GM19438 (cell line): ENCODE results near the gene SBF2.

Source experiments
- ATAC-seq: cut with Tn5 transposase; IDR thresholded peaks from one replicate; pipeline ENCODE4 v1.9.1; 2021; ENCODE audit warnings: low read depth; ENCODE audit not compliant: unreplicated experiment

The SBF2 gene

DNA sequence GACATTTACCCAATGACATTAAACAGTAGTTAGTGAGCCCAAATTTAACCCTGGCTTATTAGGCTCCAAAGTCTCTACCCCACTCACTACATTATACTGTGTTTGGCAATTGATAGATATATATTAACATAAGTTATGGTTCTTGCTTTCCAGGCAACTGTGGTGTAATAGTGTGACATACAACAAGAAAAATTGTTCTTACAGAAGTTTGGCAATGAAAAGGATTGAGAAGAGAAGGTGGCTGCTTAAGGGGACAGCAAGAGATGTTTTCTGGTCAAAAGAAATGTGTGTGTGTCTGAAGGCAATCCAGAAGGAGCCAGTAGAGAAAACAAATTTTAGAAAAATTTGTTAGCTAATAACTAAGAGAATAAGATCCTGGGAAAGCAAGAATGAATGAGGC lies 497.8 kb downstream of the SBF2 start:
- no peak for ATAC-seq

- no peak for ATAC-seq
These were observed 503.3 kb downstream of the SBF2 start for GRCh38 chr11:9790703-9791102.

- ATAC-seq: no peak
These were observed 504.1 kb downstream of the SBF2 start for GRCh38 chr11:9789910-9790309.

DNA sequence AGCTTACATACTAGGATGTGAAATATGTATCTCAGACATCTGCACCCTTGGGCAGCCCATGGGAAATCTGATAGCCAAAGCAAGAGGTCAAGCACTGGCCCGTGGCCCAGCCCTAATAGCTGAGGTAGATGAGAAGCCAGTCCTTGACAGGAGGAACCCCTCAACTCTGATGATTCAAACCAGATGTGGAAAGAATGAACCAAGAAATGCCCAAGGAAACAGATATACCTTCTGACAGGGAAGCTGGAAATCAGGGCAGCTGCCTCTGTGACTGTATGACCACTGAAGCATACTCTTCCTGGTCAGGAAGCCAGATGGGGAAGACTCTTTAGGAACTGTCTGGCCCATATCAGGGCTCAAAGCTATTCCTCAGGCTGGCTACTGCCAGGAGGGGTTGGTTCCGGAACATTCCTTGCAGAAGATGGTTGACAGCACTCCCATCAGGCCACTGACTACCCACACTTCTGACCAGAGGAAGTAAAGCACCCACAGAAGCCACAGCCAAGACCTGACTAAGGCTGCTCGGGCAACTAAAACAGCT lies 506.0 kb downstream of the SBF2 start:
- no peak for ATAC-seq

GRCh38 chr11:9787260-9787659 lies 506.8 kb downstream of the SBF2 start:
- ATAC-seq: no peak

DNA sequence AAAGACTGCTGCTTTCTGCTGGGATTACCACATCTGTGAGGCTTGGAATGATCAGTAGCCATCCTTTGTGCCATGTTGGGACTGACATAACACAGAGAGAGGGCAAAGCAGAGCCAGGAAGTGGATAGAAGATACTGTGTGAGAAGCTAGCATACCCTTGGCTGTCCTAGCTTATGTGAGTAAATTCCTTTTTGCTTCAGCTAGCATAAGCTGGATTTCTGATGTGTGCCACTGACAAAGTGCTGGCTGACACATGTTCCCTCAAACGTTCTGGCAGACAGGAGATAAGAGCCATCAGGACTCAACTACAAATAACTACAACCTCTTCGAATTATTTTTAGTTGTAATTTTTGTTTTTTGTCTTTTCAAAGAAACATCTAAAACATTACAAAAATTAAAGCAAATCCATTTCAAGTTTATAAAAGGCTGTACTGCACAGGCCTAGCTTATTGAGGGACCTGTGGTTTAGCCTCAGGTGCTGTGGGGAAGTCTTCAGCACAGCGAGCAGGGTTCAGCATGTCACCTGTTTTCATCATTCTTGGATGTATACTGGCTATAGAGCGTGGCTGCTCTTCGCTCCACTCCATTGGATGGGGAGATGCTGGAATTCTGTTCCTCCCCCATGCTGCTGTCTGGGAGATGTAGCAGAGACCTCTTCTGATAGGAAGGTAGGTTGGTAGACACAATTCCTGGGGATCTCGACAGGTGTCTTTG lies 509.3 kb downstream of the SBF2 start:
- ATAC-seq: no peak

GRCh38 chr11:9783986-9784385 lies 510.0 kb downstream of the SBF2 start:
- ATAC-seq: no peak

GRCh38 chr11:9780929-9781328 lies 513.1 kb downstream of the SBF2 start:
- ATAC-seq: no peak

GRCh38 chr11:9777525-9777924 lies 516.5 kb downstream of the SBF2 start:
- no peak for ATAC-seq

- ATAC-seq: no peak
These were observed 517.0 kb downstream of the SBF2 start for GRCh38 chr11:9777066-9777465.

GRCh38 chr11:9776203-9776602 lies 517.8 kb downstream of the SBF2 start:
- ATAC-seq: no peak

GRCh38 chr11:9775398-9775779 lies 518.6 kb downstream of the SBF2 start:
- no peak for ATAC-seq

GRCh38 chr11:9774591-9775397 lies 519.2 kb downstream of the SBF2 start:
- ATAC-seq: no peak

DNA sequence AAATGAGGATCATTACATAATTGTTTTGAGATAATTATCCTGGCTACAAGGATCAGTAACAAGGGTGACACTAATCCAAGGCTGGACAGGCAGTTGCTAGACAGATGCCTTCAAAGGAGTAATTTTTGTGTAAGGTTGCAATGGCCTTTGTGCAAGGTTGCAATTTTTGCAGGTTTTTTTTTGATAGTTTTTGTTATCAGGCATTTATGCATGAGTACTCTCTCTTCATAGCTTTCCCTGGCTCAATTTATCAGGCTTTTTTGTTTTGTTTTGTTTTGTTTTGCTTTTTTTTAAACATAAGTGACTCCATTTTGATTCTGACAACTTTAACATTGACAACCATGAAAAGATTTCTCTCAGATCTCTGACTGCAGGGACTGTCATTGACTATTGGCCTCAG lies 519.9 kb downstream of the SBF2 start:
- no peak for ATAC-seq

DNA sequence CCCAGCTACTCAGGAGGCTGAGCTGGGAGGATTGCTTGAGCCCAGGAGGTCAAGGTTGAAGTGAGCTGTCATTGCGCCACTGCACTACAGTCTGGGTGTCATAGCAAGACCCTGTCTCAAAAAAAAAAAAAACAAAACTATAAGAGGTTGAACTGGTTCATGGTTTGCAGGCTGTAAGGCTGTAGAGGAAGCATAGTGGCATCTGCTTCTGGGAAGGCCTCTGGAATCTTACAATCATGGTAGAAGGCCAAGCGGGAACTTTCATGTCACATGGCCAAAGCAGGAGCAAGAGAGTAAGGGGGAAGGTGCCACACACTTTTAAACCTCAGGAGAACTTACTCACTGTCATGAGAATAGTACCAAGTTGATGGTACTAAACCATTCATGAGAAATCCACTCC lies 520.5 kb downstream of the SBF2 start:
- no peak for ATAC-seq

GRCh38 chr11:9772218-9772617 lies 521.8 kb downstream of the SBF2 start:
- no peak for ATAC-seq

DNA sequence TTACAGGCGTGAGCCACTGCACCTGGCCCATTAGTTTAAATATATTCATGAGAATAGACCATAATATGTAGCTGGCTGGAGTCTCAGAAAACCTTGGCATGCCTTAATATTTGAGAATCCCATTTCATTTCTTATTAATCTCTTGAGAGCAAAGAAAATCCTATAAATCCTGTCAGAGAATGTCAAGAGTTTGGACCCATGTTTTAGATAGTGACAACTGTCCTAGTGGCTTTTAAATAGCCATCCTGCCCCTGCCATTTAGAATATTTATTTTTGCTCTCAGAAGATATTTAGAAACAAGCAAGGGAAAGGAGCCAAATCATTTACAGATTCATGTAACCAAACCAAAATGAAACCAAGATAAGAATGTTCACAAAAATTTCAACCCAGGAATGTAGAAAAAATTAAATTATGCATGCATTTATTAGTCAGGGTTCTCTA lies 522.9 kb downstream of the SBF2 start:
- no peak for ATAC-seq

DNA sequence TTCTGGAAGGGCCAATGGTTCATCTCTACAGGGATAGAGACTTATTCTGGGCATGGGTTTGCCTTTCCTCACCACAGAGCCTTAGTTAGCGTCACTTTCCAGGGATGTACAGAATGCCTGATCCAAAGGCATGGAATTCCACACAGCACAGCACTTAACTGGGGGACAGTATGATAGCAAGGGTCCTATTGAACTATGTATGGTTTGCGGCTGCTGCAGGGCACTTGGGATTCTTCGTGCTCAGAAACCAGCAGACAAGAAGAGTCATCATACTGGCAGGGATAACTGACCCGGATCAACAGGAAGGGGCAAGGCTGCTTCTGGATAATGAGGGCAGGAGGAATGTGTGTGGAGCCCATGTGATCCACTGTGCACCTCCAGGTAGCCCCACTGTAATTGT lies 524.4 kb downstream of the SBF2 start:
- ATAC-seq: no peak

GRCh38 chr11:9765320-9766101 lies 528.5 kb downstream of the SBF2 start:
- peak; percentile 45 for ATAC-seq

GRCh38 chr11:9763301-9763700 lies 530.7 kb downstream of the SBF2 start:
- no peak for ATAC-seq

DNA sequence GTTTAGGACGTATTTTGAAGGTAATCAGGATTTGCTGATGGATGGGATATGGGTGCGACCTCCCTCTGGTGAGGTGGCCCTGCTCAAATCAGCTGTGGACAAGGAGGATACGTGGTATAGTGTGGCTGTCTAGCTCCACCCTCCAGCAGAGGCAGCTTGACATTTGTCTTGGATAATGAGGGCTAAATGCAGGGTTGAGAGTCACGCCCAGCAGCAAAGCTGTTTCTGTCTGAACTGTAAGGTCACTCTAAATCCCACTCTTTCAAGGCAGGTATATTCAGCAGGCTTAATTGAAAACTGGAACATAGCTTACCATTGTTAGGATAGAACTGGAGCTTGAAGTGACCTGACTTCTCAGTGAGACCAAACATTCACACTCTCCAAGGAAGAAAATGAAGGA lies 531.5 kb downstream of the SBF2 start:
- no peak for ATAC-seq
